Measurements from ENCODE around the gene ENPP1. TPM values are rescaled to one million over a fixed set of nuclear protein-coding genes. Genes with fewer than 3 reads are reported as not detected.
A peak's percentile ranks its signal among the peaks of the same experiment; 100 is the strongest.

ENPP1 gene
- 0.30 and 0.70 TPM in 2 replicates for total RNA-seq (2011; cell fraction: chromatin; rRNA removed; ENCODE audit: low replicate concordance)
- total RNA-seq (2011; cell fraction: nucleolus; rRNA removed), result 0.33 and 0.39 TPM in 2 replicates
- 0.15 and 0.53 TPM in 2 replicates for total RNA-seq (2011; cell fraction: nucleoplasm; rRNA removed)
- 0.04 and 0.14 TPM in 2 replicates for total RNA-seq (2014; rRNA removed)
- 0.07 and 0.10 TPM in 2 replicates for total RNA-seq (2014; rRNA removed; fragmentation: Illumina TruSeq; extraction: Trizol)
- total RNA-seq (2015; rRNA removed; fragmentation: Illumina TruSeq; extraction: Trizol), result 0.08 and 0.18 TPM in 2 replicates
- 0.22 and 0.27 TPM in 2 replicates for total RNA-seq (2021)
- 0.47 and 0.56 TPM in 2 replicates for polyA plus RNA-seq (2011; rRNA removed)
- 0.10 and 0.18 TPM in 2 replicates for polyA plus RNA-seq (2011; cell fraction: cytosol; rRNA removed)
- 0.14 and 0.44 TPM in 2 replicates for polyA plus RNA-seq (2011; cell fraction: nucleus; rRNA removed)
- 0.08 TPM in 1 of 2 replicates, not detected in the other for polyA plus RNA-seq (2012)
- 0.06 and 0.11 TPM in 2 replicates for polyA plus RNA-seq (2014; fragmentation: Illumina TruSeq; extraction: Trizol)
- under 1 TPM; 0.03 TPM for polyA plus RNA-seq (2014; fragmentation: Nextera tagmentation; extraction: Ambion mirVana)
- 0.05 and 0.17 TPM in 2 replicates for polyA plus RNA-seq (2014; rRNA removed)
- 1.0 and 2.3 TPM in 2 replicates for polyA minus RNA-seq (2011; rRNA and poly(A)+ RNA removed)
- 0.86 and 1.5 TPM in 2 replicates for polyA minus RNA-seq (2011; cell fraction: cytosol; rRNA and poly(A)+ RNA removed)
- polyA minus RNA-seq (2011; cell fraction: nucleus; rRNA and poly(A)+ RNA removed), result 0.13 and 0.67 TPM in 2 replicates
- percentile 15 among the genes with signal in this experiment for Bru-seq, nascent RNA
- BruChase-seq, experiment 1, labeled RNA remaining after a 2-hour chase, result percentile 7 among the genes with signal in this experiment
- percentile 13 among the genes with signal in this experiment for BruChase-seq, experiment 2, labeled RNA remaining after a 6-hour chase
- long read RNA-seq, experiment 1, result 0 reads
- long read RNA-seq, experiment 2, result 0 reads
- long read RNA-seq, experiment 3, result 0 reads

- no peaks in the 10 kb centered on the region for H3K9me3 ChIP-seq (replicated peaks; ENCODE audit: control insufficient read depth, insufficient read depth, low read depth, low read length)
- CTCF ChIA-PET (ENCODE audit: low intra/inter-chr PET ratio), result interaction anchor here (0.6 kb wide), 1 partner anchor 694 kb away, joined by 3 read pairs; no protein-coding TSS in a partner anchor
- no peaks in the 10 kb centered on the region for H3K36me3 ChIP-seq (ENCODE audit: control insufficient read depth, insufficient read depth, low read length)
- peak within 1 kb of the TSS; percentile 67 for H2AFZ ChIP-seq (ENCODE audit: low read depth, low read length)
- no peaks in the 10 kb centered on the region for H3K9me1 ChIP-seq (ENCODE audit: control insufficient read depth, insufficient read depth, low read length)
- peak within 1 kb of the TSS; percentile 74 for H3K4me2 ChIP-seq (ENCODE audit: insufficient read depth, low read length)
- H3K4me3 ChIP-seq, result peak within 1 kb of the TSS; percentile 48
- ATAC-seq (peak; percentile 95), DNase-seq (ENCODE audit: extremely low read depth in 1 of 4, low spot score in 3 of 4) (peak; percentile 63 to 78 (median 78)), FAIRE-seq (no peak)
- POLR2A ChIA-PET, result no interaction called here
- intact Hi-C loops (cut with micrococcal nuclease), result no loop called here
- no peak within 1 kb of the TSS for H3K27ac ChIP-seq (ENCODE audit: extremely low read depth, low read depth, low read length)
- H4K20me1 ChIP-seq (replicated peaks; ENCODE audit: control insufficient read depth, insufficient read depth, low read length), result no peaks in the 10 kb centered on the region
- peaks cover 15 to 18% of the 10 kb centered on the region in 2 experiments; a peak in 3 of 5 replicates for H3K27me3 ChIP-seq (ENCODE audit: control insufficient read depth in 2 of 2, insufficient read depth in 2 of 2, low read length in 2 of 2)
- H3K9ac ChIP-seq (ENCODE audit: insufficient read depth in 1 of 2, low read depth in 2 of 2, low read length in 2 of 2), result peak within 1 kb of the TSS in 1 of 2 experiments; percentile 83; a peak in 2 of 4 replicates
- peaks cover 3 to 9% of the 10 kb centered on the region in 2 experiments; a peak in 3 of 5 replicates for H3K4me1 ChIP-seq (replicated peaks in 1 of 2; ENCODE audit: control insufficient read depth in 2 of 2, insufficient read depth in 2 of 2, low read length in 2 of 2)
- H3K79me2 ChIP-seq (ENCODE audit: control insufficient read depth, insufficient read depth, low read length), result no peaks in the 10 kb centered on the region
- no TSS peak for BruUV-seq (replicated peaks)
- in situ Hi-C loops (cut with MboI), result no loop called here
- 6% methylated on average over 57 of the region's 99 CpGs for WGBS (ENCODE audit: insufficient coverage, low coverage, missing lambda C conversion rate)
- TF ChIP-seq CTBP1 (IDR thresholded peaks at IDR 0.05; ENCODE audit: borderline replicate concordance), result 0 out of 2 replicates have a peak, but pooled peaks have one; percentile 29
- peak; percentile 31; the same call in 1 of the 2 replicates for TF ChIP-seq TFAP4 (CRISPR knock-in tag; IDR thresholded peaks at IDR 0.05; ENCODE audit: borderline replicate concordance)
- 0 out of 2 replicates have a peak, but pooled peaks have one; percentile 19 for TF ChIP-seq CREM (IDR thresholded peaks at IDR 0.05; ENCODE audit: low read depth)
- peak; percentile 9; the same call in 1 of the 2 replicates for TF ChIP-seq PHF8 (IDR thresholded peaks at IDR 0.05; ENCODE audit: borderline replicate concordance, low read length)
- peak; percentile 88 for TF ChIP-seq HNRNPLL (IDR thresholded peaks at IDR 0.05; ENCODE audit: low read depth, low read length, poor library complexity, severe bottlenecking)
- TF ChIP-seq ZNF384 (IDR thresholded peaks at IDR 0.05; ENCODE audit: low read depth, low read length), result no peak
- TF ChIP-seq ZNF224 (CRISPR knock-in tag; IDR thresholded peaks at IDR 0.05), result no peak
- no peak for TF ChIP-seq MED1 (CRISPR knock-in tag; IDR thresholded peaks at IDR 0.05; ENCODE audit: borderline replicate concordance)
- TF ChIP-seq E2F6 (IDR thresholded peaks at IDR 0.05; ENCODE audit: borderline replicate concordance in 1 of 2, extremely low read depth in 1 of 2, insufficient read depth in 1 of 2, insufficient read length in 1 of 2, low read depth in 1 of 2, low read length in 1 of 2, poor library complexity in 1 of 2, severe bottlenecking in 1 of 2), result peak in 1 of 2 experiments; percentile 52
- peak; percentile 73; the same call in 1 of the 2 replicates for TF ChIP-seq ZSCAN29 (IDR thresholded peaks at IDR 0.05)
- TF ChIP-seq L3MBTL2 (IDR thresholded peaks at IDR 0.05), result 0 out of 2 replicates have a peak, but pooled peaks have one; percentile 23
- TF ChIP-seq JUND (IDR thresholded peaks at IDR 0.05; ENCODE audit: borderline replicate concordance, low read depth, low read length), result no peak
- TF ChIP-seq JUND (tag; IDR thresholded peaks at IDR 0.05; ENCODE audit: borderline replicate concordance, low read depth, low read length), result no peak
- TF ChIP-seq SIRT6 (IDR thresholded peaks at IDR 0.05; ENCODE audit: low read depth, low read length), result no peak
- no peak for TF ChIP-seq PYGO2 (tag; IDR thresholded peaks at IDR 0.05)
These were observed at the start of gene ENPP1 for GRCh38 chr6:131807644-131808459. TSS of gene ENPP1 (plus strand) at chr6:131808020. CDS start at chr6:131808036, 16 bp downstream.

Measured in K562 (cell line).